HepG2 (cell line): ENCODE measurements around the gene DYSF. TPM values are rescaled to one million over a fixed set of nuclear protein-coding genes. Genes with fewer than 3 reads are reported as not detected.

Experiments used
- ATAC-seq: fragments of 200-7000 bp; cut with Tn5 transposase; 3 replicates; pipeline ENCODE4 v1.9.1; 2020; ENCODE audit warnings: mild to moderate bottlenecking, moderate library complexity
- BruUV-seq: library from RNA; stranded (reverse); fragments of 400-500 nt; replicated peaks from 2 replicates; lab custom pipeline; 2021; lab: Mats Ljungman, UMichigan
- CTCF ChIA-PET: fragments of 300-600 bp; formaldehyde crosslinking; extraction: SDS; loops from one replicate; lab custom pipeline; 2021; ENCODE audit warnings: low total read pairs, inconsistent platforms, low intra/inter-chr PET ratio; lab: Yijun Ruan, JAX
- POLR2A ChIA-PET: fragments of 350-600 bp; sonication (Branson Sonifier 250); formaldehyde crosslinking; loops from one replicate; lab custom pipeline; 2020; ENCODE audit warnings: antibody characterized with exemption, inconsistent platforms; lab: Yijun Ruan, JAX
- DNase-seq: peaks from one replicate; pipeline ENCODE4 v3.0.0-alpha.2; 2015; ENCODE audit warnings: low spot score
- FAIRE-seq: peaks from 3 replicates; lab custom pipeline; 2011; peaks lifted over from hg19 to GRCh38; lab: Jason Lieb, UNC
- H2AFZ ChIP-seq: one replicate; pipeline ENCODE4 v1.6.1; 2011; ENCODE audit warnings: low read length, inconsistent platforms
- H3K27ac ChIP-seq: fragments of 300-600 bp; 3 replicates; pipeline ENCODE4 v1.8.0; 2011; ENCODE audit warnings: mixed run types, mild to moderate bottlenecking, mixed read lengths, low read length, inconsistent platforms; ENCODE audit not compliant: insufficient read depth; ENCODE audit errors: extremely low read length
- H3K27me3 ChIP-seq, 2 experiments: fragments of 200-600 bp in 1 of 2; 2 replicates in 1 of 2; 3 replicates in 1 of 2; pipeline versions ENCODE4 v1.6.0 to v1.8.0; 2011; ENCODE audit warnings: low read length in 2 of 2, mild to moderate bottlenecking in 2 of 2, moderate library complexity in 2 of 2, inconsistent platforms in 1 of 2; ENCODE audit not compliant: insufficient read depth in 2 of 2, control insufficient read depth in 1 of 2
- H3K36me3 ChIP-seq, 2 experiments: fragments of 200-600 bp in 1 of 2; replicated peaks in 1 of 2; 2 replicates in 1 of 2; 3 replicates in 1 of 2; pipeline versions ENCODE4 v1.5.1 to v1.8.0; 2011; ENCODE audit warnings: low read length in 2 of 2, inconsistent platforms in 1 of 2; ENCODE audit not compliant: insufficient read depth in 2 of 2, control insufficient read depth in 1 of 2
- H3K4me1 ChIP-seq: 2 replicates; pipeline ENCODE4 v1.5.1; 2012; ENCODE audit warnings: low read length, inconsistent platforms; ENCODE audit not compliant: insufficient read depth
- H3K4me2 ChIP-seq: 2 replicates; pipeline ENCODE4 v1.6.0; 2011; ENCODE audit warnings: low read depth, low read length, inconsistent platforms
- H3K4me3 ChIP-seq, 3 experiments: fragments of 200-600 bp in 1 of 3; sonication (generic), shearing (Covaris generic) in 1 of 3; replicated peaks in 1 of 3; 2 replicates each; pipeline ENCODE4 v1.5.1; 2011 to 2016; ENCODE audit warnings: low read length in 3 of 3, inconsistent platforms in 2 of 3, low read depth in 2 of 3, mild to moderate bottlenecking in 2 of 3, control low read depth in 1 of 3, mixed read lengths in 1 of 3; ENCODE audit not compliant: insufficient read depth in 1 of 3
- H3K79me2 ChIP-seq: one replicate; pipeline ENCODE4 v1.6.1; 2011; ENCODE audit warnings: low read length, inconsistent platforms; ENCODE audit not compliant: insufficient read depth
- H3K9ac ChIP-seq: 2 replicates; pipeline ENCODE4 v1.6.0; 2011; ENCODE audit warnings: mild to moderate bottlenecking, low read depth, low read length, inconsistent platforms; ENCODE audit not compliant: insufficient read depth
- H3K9me3 ChIP-seq: 2 replicates; pipeline ENCODE4 v1.5.1; 2012; ENCODE audit warnings: mild to moderate bottlenecking, low read length
- H4K20me1 ChIP-seq: 2 replicates; pipeline ENCODE4 v1.6.0; 2011; ENCODE audit warnings: inconsistent platforms, mild to moderate bottlenecking, low read length, moderate library complexity; ENCODE audit not compliant: insufficient read depth
- DPF2 ChIP-seq: sonication (generic); formaldehyde crosslinking; IDR thresholded peaks from 2 replicates; pipeline ENCODE4 v1.4.0; 2020; ENCODE audit warnings: mild to moderate bottlenecking, low read depth, missing genetic modification reagents, borderline replicate concordance
- KMT2B ChIP-seq: IDR thresholded peaks from 2 replicates; pipeline ENCODE4 v1.6.1; 2016; ENCODE audit warnings: missing genetic modification reagents, missing compliant biosample characterization
- MIXL1 ChIP-seq: IDR thresholded peaks from 2 replicates; pipeline ENCODE4 v1.6.1; 2016
- NFE2L1 ChIP-seq: sonication (generic); formaldehyde crosslinking; IDR thresholded peaks from 2 replicates; pipeline ENCODE4 v1.4.0; 2020; ENCODE audit warnings: missing genetic modification reagents, mild to moderate bottlenecking, borderline replicate concordance
- PHB2 ChIP-seq: fragments of 450-650 bp; IDR thresholded peaks from 2 replicates; pipeline ENCODE4 v1.6.1; 2018; ENCODE audit not compliant: partially characterized antibody
- PITX1 ChIP-seq: sonication (generic); formaldehyde crosslinking; IDR thresholded peaks from 2 replicates; pipeline ENCODE4 v1.5.1; 2020; ENCODE audit warnings: mild to moderate bottlenecking, missing genetic modification reagents
- RAD51 ChIP-seq: fragments of 450-650 bp; IDR thresholded peaks from 2 replicates; pipeline ENCODE4 v1.6.1; 2016; ENCODE audit warnings: borderline replicate concordance
- SUZ12 ChIP-seq: fragments of 150-350 bp; IDR thresholded peaks from 2 replicates; pipeline ENCODE4 v1.6.1; 2014; ENCODE audit warnings: low read depth, low read length
- ZNF274 ChIP-seq: sonication (generic); formaldehyde crosslinking; IDR thresholded peaks from 2 replicates; pipeline ENCODE4 v1.5.1; 2020; ENCODE audit warnings: mild to moderate bottlenecking, missing genetic modification reagents
- ZNF550 ChIP-seq: sonication (generic); formaldehyde crosslinking; IDR thresholded peaks from 2 replicates; pipeline ENCODE4 v1.4.0; 2020; ENCODE audit warnings: mild to moderate bottlenecking, missing genetic modification reagents, borderline replicate concordance
- ZNF850 ChIP-seq: sonication (generic); formaldehyde crosslinking; conservative IDR thresholded peaks from 2 replicates; pipeline ENCODE4 v1.9.0; 2021; ENCODE audit warnings: mild to moderate bottlenecking, missing genetic modification reagents
- WGBS: methylation state at CpG from one replicate; pipeline ENCODE4 v1.1.6; 2017; ENCODE audit warnings: low lambda C conversion rate; 5-methylcytosine and 5-hydroxymethylcytosine counted together
- in situ Hi-C: cut with HindIII; loops from 2 replicates; pipeline ENCODE4 v1.10.0; 2017; ENCODE audit warnings: low pct_unique_long_range_greater_than_20kb; ENCODE audit not compliant: extremely low pct_ligation_motif_present
- intact Hi-C: fragments of 100-400 bp; cut with micrococcal nuclease; formaldehyde crosslinking; loops from one replicate; pipeline ENCODE4 v1.10.0; 2022; ENCODE audit not compliant: unreplicated experiment
- polyA plus RNA-seq, 8 experiments: library from polyadenylated mRNA; depleted of rRNA in 3 of 8; stranded (reverse) in 7 of 8; unstranded in 1 of 8; fragments of >200 nt; fragmentation: Illumina TruSeq in 4 of 8; extraction: Trizol in 4 of 8; gene quantifications; 2 replicates each; pipeline versions ENCODE4 v1.2.1 to v1.2.3, GENCODE V29; 2011 to 2016; ENCODE audit warnings: low read depth in 4 of 8, missing spikeins in 1 of 8, mixed read lengths in 1 of 8; ENCODE audit not compliant: insufficient read depth in 1 of 8
- total RNA-seq, 5 experiments: library from RNA; depleted of rRNA; stranded (reverse); fragments of >200 nt; fragmentation: Illumina TruSeq; extraction: Trizol; gene quantifications; 2 replicates each; pipeline ENCODE4 v1.2.3, GENCODE V29; 2016; ENCODE audit warnings: low read depth in 1 of 5
- TF ChIP-seq, protein P1 (sequence below): sonication (generic); formaldehyde crosslinking; IDR thresholded peaks from 2 replicates; pipeline ENCODE4 v1.5.1; 2020; ENCODE audit warnings: missing genetic modification reagents, mild to moderate bottlenecking, borderline replicate concordance

DYSF gene
- total and polyA plus RNA-seq, 2 of the 13 experiments (the other 11 are each of a cell fraction or from before 2014, with no cell fraction given): 0.15 to 2.4 TPM

DNA sequence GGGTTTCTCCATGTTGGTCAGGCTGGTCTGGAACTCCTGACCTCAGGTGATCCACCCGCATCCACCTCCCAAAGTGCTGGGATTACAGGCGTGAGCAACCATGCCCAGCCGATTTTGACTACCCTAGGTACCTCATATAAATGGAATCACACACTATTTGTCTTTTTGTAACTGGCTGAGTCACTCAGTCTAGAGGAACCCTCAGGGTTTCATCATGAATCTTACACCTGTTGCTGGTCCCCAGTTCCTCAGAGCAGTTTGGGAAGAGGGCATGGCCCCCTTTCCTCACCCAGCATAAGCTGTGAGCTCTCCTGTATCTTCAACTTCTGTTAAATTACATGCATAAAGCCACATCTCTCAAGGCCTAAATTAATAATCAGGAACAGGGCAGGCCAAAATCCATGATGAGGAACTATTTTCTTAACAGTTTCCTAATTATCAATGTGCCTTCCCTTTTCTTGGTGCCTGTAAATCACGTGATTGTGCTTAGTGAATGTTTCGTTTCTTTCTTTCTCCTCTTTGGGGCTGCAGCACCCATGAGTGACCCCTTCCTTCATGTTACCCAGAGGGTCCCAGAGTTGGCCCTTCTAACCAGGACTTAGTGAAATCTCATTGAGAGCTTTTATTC lies 20.9 kb downstream of the DYSF start:
- no TSS peak for BruUV-seq
- POLR2A ChIA-PET: no interaction called here
- CTCF ChIA-PET: no interaction called here
- peak; percentile 42; the same call in 1 of the 2 replicates for TF ChIP-seq RAD51
- TF ChIP-seq MIXL1 (CRISPR knock-in tag): no peak
- no peak for TF ChIP-seq ZNF550 (CRISPR knock-in tag)
- TF ChIP-seq NFE2L1: no peak
- no peak for TF ChIP-seq PHB2
- TF ChIP-seq, all 625 proteins: peak for 1
- FAIRE-seq (no peak), DNase-seq (no peak), ATAC-seq (no peak)
- Histone ChIP-seq H3K79me2 (no peaks in the 10 kb centered on the region), H3K9ac (no peak overlapping the region), H3K9me3 (no peaks in the 10 kb centered on the region), H4K20me1 (no peaks in the 10 kb centered on the region), H3K4me3 (no peak overlapping the region), H3K36me3 (no peaks in the 10 kb centered on the region), H2AFZ (no peak overlapping the region), H3K4me2 (no peak overlapping the region), H3K27ac (no peak overlapping the region), H3K27me3 (peaks cover 2 to 27% of the 10 kb centered on the region in 2 experiments; a peak in 4 of 5 replicates), H3K4me1 (no peaks in the 10 kb centered on the region)
- intact Hi-C loops: no loop called here
- 13% methylated on average over 5 of the region's 5 CpGs for WGBS
- in situ Hi-C loops: no loop called here

DNA sequence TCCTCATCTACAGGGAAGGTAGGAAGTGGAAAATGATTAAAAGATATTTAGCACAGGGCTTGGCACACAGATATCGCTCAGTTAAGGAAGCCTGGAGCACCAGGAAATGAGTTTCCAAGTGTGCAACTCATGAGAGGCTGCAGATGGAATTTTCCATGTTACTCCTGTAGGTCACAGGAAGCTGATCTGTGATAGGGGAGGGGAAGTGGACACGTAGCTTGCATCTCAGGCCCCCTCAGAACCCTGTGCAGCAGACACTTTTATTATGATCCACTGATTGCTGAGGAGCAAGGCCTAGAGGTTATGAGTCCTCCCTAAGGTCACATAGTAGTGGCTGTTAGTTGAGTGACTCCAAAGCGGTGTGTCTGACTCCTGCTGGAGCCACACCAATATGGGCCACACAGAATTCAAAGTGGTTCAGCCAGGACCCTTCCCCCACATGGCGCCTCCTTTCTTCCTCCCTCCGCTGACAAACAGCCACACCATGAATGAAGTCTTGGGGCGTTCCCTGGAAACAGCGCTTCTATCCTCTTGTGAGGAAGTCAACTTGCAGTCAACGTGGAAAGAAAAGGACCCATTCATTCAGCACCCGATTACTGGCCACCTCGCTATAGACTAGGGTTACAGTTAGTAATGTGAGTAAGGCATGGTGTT lies 21.5 kb downstream of the DYSF start:
- no peak overlapping the region for H3K4me3 ChIP-seq
- no peaks in the 10 kb centered on the region for H4K20me1 ChIP-seq
- no peak overlapping the region for H2AFZ ChIP-seq
- peaks cover 1 to 28% of the 10 kb centered on the region in 2 experiments; a peak in 3 of 5 replicates for H3K27me3 ChIP-seq
- ATAC-seq (no peak), DNase-seq (no peak), FAIRE-seq (no peak)
- H3K79me2 ChIP-seq: no peaks in the 10 kb centered on the region
- H3K9me3 ChIP-seq: no peaks in the 10 kb centered on the region
- H3K4me1 ChIP-seq: no peaks in the 10 kb centered on the region
- no peak overlapping the region for H3K27ac ChIP-seq
- ChIA-PET POLR2A (no interaction called here), CTCF (no interaction called here)
- no TSS peak for BruUV-seq
- no peak overlapping the region for H3K9ac ChIP-seq
- intact Hi-C loops: no loop called here
- whole genome bisulfite sequencing: 61% methylated on average over 10 of the region's 10 CpGs
- no peak overlapping the region for H3K4me2 ChIP-seq
- in situ Hi-C loops: no loop called here
- TF ChIP-seq, protein P1, sequence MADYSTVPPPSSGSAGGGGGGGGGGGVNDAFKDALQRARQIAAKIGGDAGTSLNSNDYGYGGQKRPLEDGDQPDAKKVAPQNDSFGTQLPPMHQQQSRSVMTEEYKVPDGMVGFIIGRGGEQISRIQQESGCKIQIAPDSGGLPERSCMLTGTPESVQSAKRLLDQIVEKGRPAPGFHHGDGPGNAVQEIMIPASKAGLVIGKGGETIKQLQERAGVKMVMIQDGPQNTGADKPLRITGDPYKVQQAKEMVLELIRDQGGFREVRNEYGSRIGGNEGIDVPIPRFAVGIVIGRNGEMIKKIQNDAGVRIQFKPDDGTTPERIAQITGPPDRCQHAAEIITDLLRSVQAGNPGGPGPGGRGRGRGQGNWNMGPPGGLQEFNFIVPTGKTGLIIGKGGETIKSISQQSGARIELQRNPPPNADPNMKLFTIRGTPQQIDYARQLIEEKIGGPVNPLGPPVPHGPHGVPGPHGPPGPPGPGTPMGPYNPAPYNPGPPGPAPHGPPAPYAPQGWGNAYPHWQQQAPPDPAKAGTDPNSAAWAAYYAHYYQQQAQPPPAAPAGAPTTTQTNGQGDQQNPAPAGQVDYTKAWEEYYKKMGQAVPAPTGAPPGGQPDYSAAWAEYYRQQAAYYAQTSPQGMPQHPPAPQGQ (CRISPR knock-in tag): no peak
- TF ChIP-seq NFE2L1 (no peak), ZNF850 (CRISPR knock-in tag) (no peak), PITX1 (CRISPR knock-in tag) (no peak), KMT2B (CRISPR knock-in tag) (no peak), SUZ12 (no peak), DPF2 (no peak), ZNF274 (no peak)
- no peaks in the 10 kb centered on the region for H3K36me3 ChIP-seq
